H1 (cell line): ENCODE measurements around the gene GBP7. TPM values are rescaled to one million over a fixed set of nuclear protein-coding genes. Genes with fewer than 3 reads are reported as not detected.

ENCODE experiments used
- CTCF ChIA-PET: fragments of 300-600 bp; sonication (Branson Sonifier 250); formaldehyde crosslinking; loops from one replicate; lab custom pipeline; 2021; ENCODE audit not compliant: partially characterized antibody; lab: Charles Lee
- POLR2A ChIA-PET: fragments of 300-600 bp; sonication (Branson Sonifier 250); formaldehyde crosslinking; loops from one replicate; lab custom pipeline; 2021; ENCODE audit warnings: inconsistent platforms; ENCODE audit not compliant: partially characterized antibody; lab: Charles Lee
- DNase-seq, 2 experiments: peaks; one replicate each; pipeline versions ENCODE4 v3.0.0 to v3.0.0-alpha.2; 2010 to 2022; ENCODE audit warnings: low spot score in 2 of 2, low read depth in 1 of 2, mixed read lengths in 1 of 2
- FAIRE-seq: peaks from 2 replicates; lab custom pipeline; 2011; peaks lifted over from hg19 to GRCh38; lab: Jason Lieb, UNC
- H2AFZ ChIP-seq: 2 replicates; pipeline ENCODE4 v1.8.1; 2012; ENCODE audit warnings: low read length, inconsistent platforms
- H2AK5ac ChIP-seq: 2 replicates; pipeline ENCODE4 v1.6.1; 2013; ENCODE audit warnings: low read depth, low read length
- H2BK120ac ChIP-seq: replicated peaks from 2 replicates; pipeline ENCODE3; 2013; ENCODE audit warnings: low read depth, low read length, inconsistent platforms
- H2BK12ac ChIP-seq: 2 replicates; pipeline ENCODE4 v1.6.1; 2013; ENCODE audit warnings: low read depth, low read length
- H2BK15ac ChIP-seq: 2 replicates; pipeline ENCODE4 v1.6.1; 2013; ENCODE audit warnings: low read length
- H2BK20ac ChIP-seq: 2 replicates; pipeline ENCODE4 v1.6.1; 2013; ENCODE audit warnings: low read length
- H2BK5ac ChIP-seq: 2 replicates; pipeline ENCODE4 v1.6.1; 2013; ENCODE audit warnings: low read depth, low read length
- H3K14ac ChIP-seq: 2 replicates; pipeline ENCODE4 v1.6.1; 2013; ENCODE audit warnings: inconsistent platforms; ENCODE audit not compliant: insufficient read length
- H3K18ac ChIP-seq: 2 replicates; pipeline ENCODE4 v1.6.1; 2013; ENCODE audit warnings: low read length; ENCODE audit errors: extremely low read depth
- H3K23ac ChIP-seq: 2 replicates; pipeline ENCODE4 v1.6.1; 2013; ENCODE audit warnings: inconsistent platforms; ENCODE audit not compliant: insufficient read length
- H3K23me2 ChIP-seq: 2 replicates; pipeline ENCODE4 v1.6.1; 2013; ENCODE audit warnings: low read depth, low read length
- H3K27ac ChIP-seq: 2 replicates; pipeline ENCODE4 v1.6.1; 2011; ENCODE audit warnings: low read depth, low read length, inconsistent platforms
- H3K27me3 ChIP-seq, 4 experiments: replicated peaks in 1 of 4; 1 replicate in 1 of 4; 2 replicates in 3 of 4; pipeline versions ENCODE4 v1.6.1 to v1.8.1; 2011 to 2013; ENCODE audit warnings: low read length in 3 of 4, mild to moderate bottlenecking in 3 of 4, inconsistent platforms in 2 of 4, mixed read lengths in 2 of 4, moderate library complexity in 1 of 4; ENCODE audit not compliant: control insufficient read depth in 3 of 4, insufficient read depth in 3 of 4; ENCODE audit errors: extremely low read depth in 1 of 4
- H3K36me3 ChIP-seq, 4 experiments: 2 replicates each; pipeline versions ENCODE4 v1.6.1 to v1.8.1; 2011 to 2013; ENCODE audit warnings: mild to moderate bottlenecking in 4 of 4, low read length in 3 of 4, moderate library complexity in 2 of 4, control low read depth in 1 of 4, inconsistent platforms in 1 of 4; ENCODE audit not compliant: insufficient read depth in 4 of 4, control insufficient read depth in 2 of 4
- H3K4ac ChIP-seq: replicated peaks from 2 replicates; pipeline ENCODE3; 2013; ENCODE audit warnings: low read length, low read depth, mixed read lengths, inconsistent platforms; ENCODE audit not compliant: insufficient read length
- H3K4me1 ChIP-seq, 4 experiments: replicated peaks in 1 of 4; 1 replicate in 1 of 4; 2 replicates in 3 of 4; pipeline versions ENCODE4 v1.6.1 to v1.8.1; 2011 to 2013; ENCODE audit warnings: low read length in 3 of 4, inconsistent platforms in 2 of 4, mixed read lengths in 1 of 4; ENCODE audit not compliant: insufficient read depth in 4 of 4, control insufficient read depth in 3 of 4
- H3K4me2 ChIP-seq, 2 experiments: 2 replicates each; pipeline versions ENCODE4 v1.6.1 to v1.8.1; 2011 to 2013; ENCODE audit warnings: low read depth in 2 of 2, low read length in 2 of 2, control low read depth in 1 of 2, inconsistent platforms in 1 of 2, mild to moderate bottlenecking in 1 of 2; ENCODE audit not compliant: insufficient read depth in 1 of 2
- H3K4me3 ChIP-seq, 4 experiments: fragments of 200-600, 300-600 bp in 1 of 4; sonication (generic), shearing (Covaris generic), sonication (Bioruptor Twin) in 1 of 4; 2 replicates each; pipeline versions ENCODE4 v1.5.1 to v1.8.1; 2011 to 2016; ENCODE audit warnings: low read length in 4 of 4, low read depth in 3 of 4, control low read depth in 2 of 4, inconsistent platforms in 2 of 4, mild to moderate bottlenecking in 2 of 4, mixed read lengths in 1 of 4, moderate library complexity in 1 of 4; ENCODE audit not compliant: insufficient read depth in 2 of 4; ENCODE audit errors: extremely low read depth in 1 of 4
- H3K56ac ChIP-seq: replicated peaks from 2 replicates; pipeline ENCODE3; 2013; ENCODE audit warnings: low read depth, mild to moderate bottlenecking, mixed read lengths, low read length, inconsistent platforms; ENCODE audit not compliant: insufficient read length
- H3K79me1 ChIP-seq: 2 replicates; pipeline ENCODE4 v1.6.1; 2013; ENCODE audit warnings: low read depth, low read length, control low read depth
- H3K79me2 ChIP-seq, 2 experiments: 2 replicates each; pipeline versions ENCODE4 v1.6.1 to v1.8.1; 2012 to 2013; ENCODE audit warnings: low read length in 2 of 2, mild to moderate bottlenecking in 2 of 2, inconsistent platforms in 1 of 2; ENCODE audit not compliant: insufficient read depth in 2 of 2, control insufficient read depth in 1 of 2
- H3K9ac ChIP-seq, 4 experiments: replicated peaks in 1 of 4; 1 replicate in 1 of 4; 2 replicates in 3 of 4; pipeline versions ENCODE4 v1.6.1 to v1.8.1; 2011 to 2013; ENCODE audit warnings: low read depth in 3 of 4, low read length in 3 of 4, control low read depth in 2 of 4, mild to moderate bottlenecking in 2 of 4, moderate library complexity in 2 of 4, inconsistent platforms in 1 of 4; ENCODE audit errors: extremely low read depth in 1 of 4
- H3K9me3 ChIP-seq, 2 experiments: 2 replicates each; pipeline versions ENCODE4 v1.6.1 to v1.8.1; 2012 to 2013; ENCODE audit warnings: mild to moderate bottlenecking in 2 of 2, moderate library complexity in 2 of 2, control low read depth in 1 of 2, inconsistent platforms in 1 of 2, low read depth in 1 of 2, low read length in 1 of 2, mixed read lengths in 1 of 2; ENCODE audit not compliant: insufficient read depth in 2 of 2
- H4K20me1 ChIP-seq, 2 experiments: replicated peaks in 1 of 2; 2 replicates each; pipeline versions ENCODE3 to v1.8.1; 2011 to 2013; ENCODE audit warnings: inconsistent platforms in 2 of 2, low read length in 2 of 2, mild to moderate bottlenecking in 1 of 2; ENCODE audit not compliant: insufficient read depth in 2 of 2, control insufficient read depth in 1 of 2
- H4K5ac ChIP-seq: 2 replicates; pipeline ENCODE4 v1.6.1; 2013; ENCODE audit warnings: low read length, low read depth, mixed read lengths, inconsistent platforms; ENCODE audit not compliant: insufficient read length
- H4K8ac ChIP-seq: 2 replicates; pipeline ENCODE4 v1.8.0; 2013; ENCODE audit warnings: mild to moderate bottlenecking, moderate library complexity, low read length, inconsistent platforms; ENCODE audit not compliant: insufficient read depth; ENCODE audit errors: extremely low read depth
- H4K91ac ChIP-seq: replicated peaks from 2 replicates; pipeline ENCODE3; 2013; ENCODE audit warnings: low read length, mixed read lengths, inconsistent platforms; ENCODE audit not compliant: insufficient read length
- SP1 ChIP-seq: IDR thresholded peaks from 2 replicates; pipeline ENCODE4 v1.6.1; 2011; ENCODE audit warnings: low read depth, low read length
- ZNF274 ChIP-seq: IDR thresholded peaks from 2 replicates; pipeline ENCODE4 v1.7.0; 2012; ENCODE audit warnings: low read length, borderline replicate concordance; ENCODE audit errors: extremely low read depth
- WGBS, 2 experiments: shearing (Covaris generic) in 1 of 2; methylation state at CpG; one replicate each; pipeline versions ENCODE4 v1.1.6 to v1.1.7; 2013 to 2015; ENCODE audit warnings: low lambda C conversion rate in 2 of 2, mixed read lengths in 2 of 2, inconsistent platforms in 1 of 2, low coverage in 1 of 2, missing lambda C conversion rate in 1 of 2; ENCODE audit not compliant: insufficient replicate concordance in 2 of 2, insufficient coverage in 1 of 2, insufficient read length in 1 of 2; ENCODE audit errors: extremely low coverage in 1 of 2, missing lambda C conversion rate in 1 of 2; 5-methylcytosine and 5-hydroxymethylcytosine counted together
- polyA plus RNA-seq, 7 experiments: library from polyadenylated mRNA; depleted of rRNA in 3 of 7; stranded (reverse) in 5 of 7; unstranded in 2 of 7; fragments of >200 nt in 5 of 7; fragments of 200-250 nt in 2 of 7; gene quantifications; 1 replicate in 5 of 7; 2 replicates in 1 of 7; 4 replicates in 1 of 7; pipeline versions ENCODE4 v1.2.1 to v1.2.3, GENCODE V29; 2011 to 2013; ENCODE audit warnings: missing spikeins in 2 of 7, mixed read lengths in 2 of 7
- total RNA-seq: library from RNA; stranded (reverse); fragmentation: NEBNext Ultra II Directional; extraction: Animal tissue kit (Norgen Biotek cat#: 25700); gene quantifications from 2 replicates; pipeline ENCODE4 v1.2.1, GENCODE V29; 2021

The GBP7 gene
- total and polyA plus RNA-seq, 2 of the 8 experiments (the other 6 are each of a cell fraction or from before 2014, with no cell fraction given) = not detected

GRCh38 chr1:89200663-89201062 lies 24.9 kb upstream of the GBP7 start:
- H3K4me3 ChIP-seq = no peak overlapping the region

More at GRCh38 chr1:89200663-89201062, 24.9 kb upstream of the GBP7 start:
- Histone ChIP-seq H2BK5ac (no peak overlapping the region), H2BK20ac (no peak overlapping the region), H3K4ac (no peak overlapping the region), H3K23me2 (no peaks in the 10 kb centered on the region), H3K27me3 (no peaks in the 10 kb centered on the region), H3K27ac (no peak overlapping the region), H3K56ac (no peak overlapping the region), H4K8ac (no peak overlapping the region), H3K4me2 (no peak overlapping the region), H4K20me1 (no peaks in the 10 kb centered on the region), H3K36me3 (no peaks in the 10 kb centered on the region), H2AK5ac (no peak overlapping the region), H3K79me2 (no peaks in the 10 kb centered on the region), H4K91ac (no peak overlapping the region), H2BK15ac (no peak overlapping the region), H3K14ac (no peak overlapping the region), H4K5ac (no peak overlapping the region), H3K4me1 (no peaks in the 10 kb centered on the region), H3K9ac (no peak overlapping the region), H3K9me3 (peaks cover 9 to 12% of the 10 kb centered on the region in 2 experiments), H2BK12ac (no peak overlapping the region), H2AFZ (no peak overlapping the region), H3K79me1 (no peaks in the 10 kb centered on the region), H2BK120ac (no peak overlapping the region), H3K18ac (no peak overlapping the region), H3K23ac (no peak overlapping the region)
- ChIA-PET CTCF (interaction anchor here (1.6 kb wide), 1 partner anchor 226 kb away, joined by 5 read pairs; no protein-coding TSS in a partner anchor), POLR2A (no interaction called here)
- DNase-seq (no peak), FAIRE-seq (no peak)
- TF ChIP-seq ZNF274 (no peak), SP1 (no peak)
- 85% methylated on average over 2 of the region's 2 CpGs; no CpG with 5 or more reads in 1 of the 2 experiments for WGBS, 2 experiments
